Kidney epithelial cell (primary cell): Measurements from ENCODE around the gene NFILZ. TPM values are rescaled to one million over a fixed set of nuclear protein-coding genes. Genes with fewer than 3 reads are reported as not detected.
"Not testable (repeated sequence)": the region's sequence is repeated elsewhere in the genome, so short reads cannot be mapped to it uniquely, and the experiment has no call there.

Source experiments
- DNase-seq: peaks from one replicate; pipeline ENCODE4 v3.0.0-alpha.2; 2010; ENCODE audit warnings: low read depth
- H3K27me3 ChIP-seq: 2 replicates; pipeline ENCODE4 v1.6.0; 2011; ENCODE audit warnings: low read length; ENCODE audit not compliant: control insufficient read depth, insufficient read depth
- H3K36me3 ChIP-seq: 2 replicates; pipeline ENCODE4 v1.5.1; 2011; ENCODE audit warnings: low read length; ENCODE audit not compliant: control insufficient read depth, insufficient read depth
- H3K4me3 ChIP-seq: 2 replicates; pipeline ENCODE4 v1.5.1; 2011; ENCODE audit warnings: low read depth, mild to moderate bottlenecking, control low read depth, low read length
- CTCF ChIP-seq: IDR thresholded peaks from 2 replicates; pipeline ENCODE4 v1.5.1; 2011; ENCODE audit warnings: mild to moderate bottlenecking, moderate library complexity, low read length, control low read depth, inconsistent platforms; ENCODE audit not compliant: insufficient read depth, poor library complexity, severe bottlenecking
- total RNA-seq: library from RNA; depleted of rRNA; stranded (reverse); fragments of >200 nt; gene quantifications from 2 replicates; pipeline ENCODE4 v1.2.3, GENCODE V29; 2015

NFILZ gene
- total RNA-seq, 1 donor from 2014 or later = not detected

GRCh38 chr19:8614455-8614854, 16.0 kb upstream of the NFILZ start:
- no peak overlapping the region for H3K4me3 ChIP-seq
- no peak for DNase-seq
- H3K27me3 ChIP-seq = no peaks in the 10 kb centered on the region
- no peaks in the 10 kb centered on the region for H3K36me3 ChIP-seq
- no peak for TF ChIP-seq CTCF

GRCh38 chr19:8615024-8615423, 15.4 kb upstream of the NFILZ start:
- Histone ChIP-seq H3K4me3 (no peak overlapping the region), H3K27me3 (no peaks in the 10 kb centered on the region), H3K36me3 (no peaks in the 10 kb centered on the region)
- DNase-seq = no peak
- no peak for TF ChIP-seq CTCF

GRCh38 chr19:8615813-8616596, 14.4 kb upstream of the NFILZ start:
- TF ChIP-seq CTCF = peak; percentile 92
- H3K27me3 ChIP-seq = no peaks in the 10 kb centered on the region
- DNase-seq = no peak
- no peak overlapping the region for H3K4me3 ChIP-seq
- no peaks in the 10 kb centered on the region for H3K36me3 ChIP-seq

GRCh38 chr19:8616861-8617260, 13.6 kb upstream of the NFILZ start:
- no peak for TF ChIP-seq CTCF
- DNase-seq = no peak
- Histone ChIP-seq H3K36me3 (no peaks in the 10 kb centered on the region), H3K4me3 (no peak overlapping the region), H3K27me3 (no peaks in the 10 kb centered on the region)

GRCh38 chr19:8617325-8617724, 13.1 kb upstream of the NFILZ start:
- not testable (repeated sequence) for H3K36me3 ChIP-seq, H3K27me3 ChIP-seq, DNase-seq, H3K4me3 ChIP-seq

GRCh38 chr19:8617984-8618383, 12.4 kb upstream of the NFILZ start:
- TF ChIP-seq CTCF = no peak
- no peak for DNase-seq
- no peaks in the 10 kb centered on the region for H3K27me3 ChIP-seq
- H3K36me3 ChIP-seq = no peaks in the 10 kb centered on the region
- no peak overlapping the region for H3K4me3 ChIP-seq
